HFF-Myc (cell line): ENCODE data around the gene DCHS1.

Experiments
- DNase-seq: peaks from one replicate; pipeline ENCODE4 v3.0.0-alpha.2; 2011; ENCODE audit warnings: low read depth; ENCODE audit errors: extremely low read depth
- H3K4me3 ChIP-seq: replicated peaks from 2 replicates; pipeline ENCODE4 v1.5.1; 2011; ENCODE audit warnings: low read depth, mild to moderate bottlenecking, control low read depth, low read length
- TF ChIP-seq, protein P1 (sequence below): IDR thresholded peaks from 2 replicates; pipeline ENCODE4 v1.5.1; 2012; ENCODE audit warnings: mild to moderate bottlenecking, low read depth, low read length, control low read depth; ENCODE audit errors: missing control alignments

DCHS1 gene

DNA sequence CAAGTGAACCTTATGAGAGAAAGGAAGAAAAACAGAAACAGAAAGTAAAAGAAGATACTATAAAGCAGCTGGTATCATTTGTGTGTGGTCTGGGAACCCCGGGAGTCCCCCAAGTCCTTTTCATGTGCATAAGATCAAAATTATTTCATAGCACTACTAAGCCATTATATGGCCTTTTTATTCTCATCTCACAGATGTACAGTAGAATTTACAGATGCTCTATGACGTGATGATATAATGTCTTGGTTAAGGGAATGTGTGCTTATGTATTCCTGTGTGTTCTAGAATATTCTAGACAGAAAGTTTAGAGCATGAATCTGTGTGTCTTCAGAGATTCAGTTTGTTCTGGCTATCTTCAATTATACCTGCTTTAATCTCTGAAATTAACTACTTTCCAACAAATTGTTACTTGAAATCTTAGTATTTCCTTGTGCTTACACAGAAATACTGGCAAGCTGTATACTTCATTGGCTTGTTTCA lies 27.8 kb downstream of the DCHS1 start:
- H3K4me3 ChIP-seq = no peak overlapping the region
- no peak for DNase-seq
- TF ChIP-seq, protein P1, sequence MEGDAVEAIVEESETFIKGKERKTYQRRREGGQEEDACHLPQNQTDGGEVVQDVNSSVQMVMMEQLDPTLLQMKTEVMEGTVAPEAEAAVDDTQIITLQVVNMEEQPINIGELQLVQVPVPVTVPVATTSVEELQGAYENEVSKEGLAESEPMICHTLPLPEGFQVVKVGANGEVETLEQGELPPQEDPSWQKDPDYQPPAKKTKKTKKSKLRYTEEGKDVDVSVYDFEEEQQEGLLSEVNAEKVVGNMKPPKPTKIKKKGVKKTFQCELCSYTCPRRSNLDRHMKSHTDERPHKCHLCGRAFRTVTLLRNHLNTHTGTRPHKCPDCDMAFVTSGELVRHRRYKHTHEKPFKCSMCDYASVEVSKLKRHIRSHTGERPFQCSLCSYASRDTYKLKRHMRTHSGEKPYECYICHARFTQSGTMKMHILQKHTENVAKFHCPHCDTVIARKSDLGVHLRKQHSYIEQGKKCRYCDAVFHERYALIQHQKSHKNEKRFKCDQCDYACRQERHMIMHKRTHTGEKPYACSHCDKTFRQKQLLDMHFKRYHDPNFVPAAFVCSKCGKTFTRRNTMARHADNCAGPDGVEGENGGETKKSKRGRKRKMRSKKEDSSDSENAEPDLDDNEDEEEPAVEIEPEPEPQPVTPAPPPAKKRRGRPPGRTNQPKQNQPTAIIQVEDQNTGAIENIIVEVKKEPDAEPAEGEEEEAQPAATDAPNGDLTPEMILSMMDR = no peak

DNA sequence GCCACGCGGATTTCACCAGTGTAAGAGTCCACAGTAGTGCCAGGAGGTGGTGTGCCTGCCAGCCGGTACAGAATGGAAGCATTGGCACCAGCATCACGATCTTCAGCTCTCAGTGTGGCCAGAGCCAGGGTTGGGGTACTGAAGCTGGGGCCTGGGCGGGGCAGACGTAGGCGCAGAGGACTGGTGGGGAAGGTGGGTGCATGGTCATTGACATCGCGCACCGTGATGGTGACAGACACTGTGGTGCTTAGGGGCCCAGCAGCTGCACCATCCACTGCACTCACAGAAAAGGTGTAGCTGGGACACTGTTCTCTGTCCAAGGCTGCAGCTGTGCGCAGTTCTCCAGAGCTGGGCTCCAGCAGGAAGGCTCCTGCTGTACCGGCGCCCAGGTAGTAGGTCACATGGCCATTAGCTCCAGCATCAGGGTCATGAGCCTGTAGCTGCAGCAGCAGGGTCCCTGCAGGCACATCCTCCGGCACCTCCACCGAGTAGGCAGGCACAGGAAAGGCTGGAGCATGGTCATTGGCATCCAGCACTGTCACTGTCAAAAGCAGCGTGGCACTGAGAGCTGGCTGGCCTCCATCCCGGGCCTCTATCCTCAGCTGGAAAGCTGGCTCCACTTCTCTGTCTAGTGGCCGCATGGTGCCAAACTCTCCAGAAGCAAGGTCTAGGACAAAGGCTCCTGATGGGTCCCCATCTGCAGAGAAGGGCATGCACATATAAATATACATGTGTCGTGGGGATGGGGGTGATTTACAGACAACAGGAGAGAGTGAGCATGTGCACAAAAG lies 28.4 kb downstream of the DCHS1 start:
- no peak overlapping the region for H3K4me3 ChIP-seq
- DNase-seq = no peak
- TF ChIP-seq, protein P1 = no peak

DNA sequence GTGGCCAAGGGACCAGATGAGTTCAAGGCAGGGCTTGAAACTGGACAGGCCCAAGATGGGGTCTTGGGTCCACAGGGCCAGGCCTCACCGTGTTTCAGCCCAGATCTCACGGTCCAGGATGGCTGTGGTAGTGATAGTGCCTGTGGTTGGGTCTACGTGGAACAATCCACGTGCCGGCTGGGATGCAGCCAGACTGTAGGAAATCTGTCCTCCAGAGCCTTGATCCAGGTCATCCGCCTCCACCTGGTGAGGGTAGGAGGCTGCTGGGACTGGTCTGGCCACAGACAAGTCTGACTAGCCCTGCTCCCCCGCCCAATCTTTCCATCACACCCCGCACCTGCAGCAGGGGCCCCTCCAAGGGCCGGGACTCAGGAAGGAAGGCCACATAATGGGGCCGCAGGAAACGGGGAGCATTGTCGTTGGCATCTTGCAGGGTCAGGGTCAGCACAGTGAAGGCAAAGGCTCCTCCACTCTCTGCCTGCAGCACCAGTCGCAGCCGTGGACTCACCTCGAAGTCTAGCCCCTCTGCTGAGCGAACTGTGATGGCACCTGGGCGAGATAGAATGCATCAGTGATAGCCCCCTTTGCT lies 29.7 kb downstream of the DCHS1 start:
- no peak for DNase-seq
- TF ChIP-seq, protein P1 = no peak
- no peak overlapping the region for H3K4me3 ChIP-seq

DNA sequence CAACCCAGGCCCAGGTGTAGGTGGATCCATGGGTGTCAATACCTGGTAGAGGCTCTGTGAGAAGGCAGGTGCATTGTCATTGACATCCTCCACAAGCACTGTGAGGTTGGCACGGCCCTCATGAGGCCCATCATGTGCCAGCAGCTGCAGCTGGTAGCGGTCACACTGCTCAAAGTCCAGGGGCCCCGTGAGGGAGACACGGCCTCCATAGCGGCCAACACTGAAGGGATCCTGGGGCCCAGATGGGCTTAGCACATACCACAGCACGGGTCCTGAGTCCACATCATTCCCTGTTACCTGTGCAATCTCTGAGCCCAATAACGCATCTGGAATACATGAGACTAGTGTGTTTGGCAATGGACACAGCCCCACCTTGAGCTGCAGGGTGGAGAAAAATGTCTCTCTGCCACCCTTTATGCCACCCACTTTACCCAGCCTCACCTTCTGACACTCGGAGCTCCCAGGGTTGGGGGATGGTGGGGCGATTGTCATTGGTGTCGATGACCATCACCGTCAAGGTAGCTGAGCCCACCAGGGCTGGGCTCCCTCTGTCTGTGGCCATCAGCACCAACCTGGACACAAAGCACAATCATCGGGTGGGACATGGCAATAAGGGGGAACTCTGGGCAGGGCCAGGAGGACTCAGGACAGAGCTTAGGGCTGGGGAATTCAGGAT lies 30.3 kb downstream of the DCHS1 start:
- DNase-seq = no peak
- TF ChIP-seq, protein P1 = no peak
- H3K4me3 ChIP-seq = no peak overlapping the region

DNA sequence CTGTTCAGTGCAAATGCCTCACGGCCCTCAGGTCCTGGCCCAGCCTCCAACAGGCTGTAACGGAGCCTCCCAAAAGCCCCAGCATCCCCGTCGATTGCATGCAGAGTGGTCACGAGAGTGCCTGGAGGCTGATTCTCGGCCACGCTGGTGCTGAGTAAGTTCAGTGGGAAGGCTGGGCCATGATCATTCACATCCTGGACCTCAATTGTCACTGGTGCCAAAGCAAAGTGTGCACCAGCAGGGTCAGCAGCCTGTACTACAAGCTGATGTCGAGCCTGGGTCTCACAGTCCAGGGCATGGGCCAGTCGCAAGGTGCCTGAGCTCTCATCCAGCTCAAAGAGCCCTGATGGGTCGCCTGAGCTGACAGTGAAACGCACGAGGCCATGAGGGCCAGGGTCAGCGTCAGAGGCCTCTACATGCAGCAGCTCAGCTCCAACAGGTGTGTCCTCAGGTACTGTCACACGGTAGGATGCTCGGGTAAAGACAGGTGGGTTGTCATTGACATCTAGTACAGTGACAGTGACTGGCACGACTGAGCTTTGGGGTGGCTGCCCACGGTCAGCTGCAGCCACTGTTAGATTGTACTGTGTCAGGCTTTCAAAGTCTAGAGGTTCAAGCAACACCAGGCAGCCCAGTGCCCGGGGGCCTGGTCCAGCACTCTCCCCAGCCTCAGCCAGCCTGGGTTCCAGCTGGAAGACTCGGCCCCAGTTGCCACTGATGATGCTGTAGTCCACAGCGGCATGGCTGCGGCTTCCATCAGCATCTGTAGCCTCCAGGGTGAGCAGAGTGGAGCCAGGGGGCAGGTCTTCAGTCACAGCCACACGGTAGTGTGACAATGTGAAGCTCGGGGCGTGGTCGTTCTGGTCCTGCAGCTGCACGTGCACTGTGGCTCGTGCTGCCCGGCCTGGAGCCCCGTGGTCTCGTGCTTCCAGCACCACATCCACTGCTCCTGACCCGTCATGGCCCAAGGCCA lies 31.9 kb downstream of the DCHS1 start:
- TF ChIP-seq, protein P1 = no peak
- H3K4me3 ChIP-seq = no peak overlapping the region
- DNase-seq = no peak
